Skeletal muscle tissue (tissue), 5 donors: ENCODE results near the gene ARHGEF33. TPM values are rescaled to one million over a fixed set of nuclear protein-coding genes. Genes with fewer than 3 reads are reported as not detected.

ENCODE experiments used
- H3K27ac ChIP-seq: one replicate; pipeline ENCODE4 v1.7.0; 2013; ENCODE audit warnings: mild to moderate bottlenecking, low read depth, low read length, inconsistent platforms
- H3K27me3 ChIP-seq, 3 donors: one replicate each; pipeline ENCODE4 v1.7.0; 2013; ENCODE audit warnings: low read length in 3 of 3; ENCODE audit not compliant: control insufficient read depth in 3 of 3, insufficient read depth in 3 of 3
- H3K36me3 ChIP-seq, 3 donors: one replicate each; pipeline ENCODE4 v1.7.0; 2013; ENCODE audit warnings: low read length in 3 of 3; ENCODE audit not compliant: control insufficient read depth in 3 of 3, insufficient read depth in 3 of 3
- H3K4me1 ChIP-seq, 3 donors: one replicate each; pipeline ENCODE4 v1.7.0; 2013; ENCODE audit warnings: low read length in 3 of 3, mild to moderate bottlenecking in 3 of 3; ENCODE audit not compliant: control insufficient read depth in 3 of 3, insufficient read depth in 3 of 3
- H3K4me3 ChIP-seq, 3 donors: one replicate each; pipeline ENCODE4 v1.7.0; 2013; ENCODE audit warnings: low read length in 3 of 3
- H3K9ac ChIP-seq, 3 donors: one replicate each; pipeline ENCODE4 v1.7.0; 2013; ENCODE audit warnings: low read length in 3 of 3, mild to moderate bottlenecking in 3 of 3, moderate library complexity in 2 of 3, low read depth in 1 of 3
- H3K9me3 ChIP-seq, 3 donors: one replicate each; pipeline ENCODE4 v1.7.0; 2013; ENCODE audit warnings: low read length in 3 of 3; ENCODE audit not compliant: control insufficient read depth in 3 of 3
- small RNA-seq: library from RNA; depleted of rRNA; stranded (forward); fragments of <200 nt; gene quantifications from one replicate; pipeline ENCODE3, GENCODE V24; 2014
- total RNA-seq: library from RNA; depleted of rRNA; stranded (reverse); fragments of >200 nt; gene quantifications from one replicate; pipeline ENCODE4 v1.2.3, GENCODE V29; 2014
- donor health status: Osteomylitis.

Gene ARHGEF33
- total RNA-seq, 1 donor from 2014 or later: under 0.01 TPM

DNA sequence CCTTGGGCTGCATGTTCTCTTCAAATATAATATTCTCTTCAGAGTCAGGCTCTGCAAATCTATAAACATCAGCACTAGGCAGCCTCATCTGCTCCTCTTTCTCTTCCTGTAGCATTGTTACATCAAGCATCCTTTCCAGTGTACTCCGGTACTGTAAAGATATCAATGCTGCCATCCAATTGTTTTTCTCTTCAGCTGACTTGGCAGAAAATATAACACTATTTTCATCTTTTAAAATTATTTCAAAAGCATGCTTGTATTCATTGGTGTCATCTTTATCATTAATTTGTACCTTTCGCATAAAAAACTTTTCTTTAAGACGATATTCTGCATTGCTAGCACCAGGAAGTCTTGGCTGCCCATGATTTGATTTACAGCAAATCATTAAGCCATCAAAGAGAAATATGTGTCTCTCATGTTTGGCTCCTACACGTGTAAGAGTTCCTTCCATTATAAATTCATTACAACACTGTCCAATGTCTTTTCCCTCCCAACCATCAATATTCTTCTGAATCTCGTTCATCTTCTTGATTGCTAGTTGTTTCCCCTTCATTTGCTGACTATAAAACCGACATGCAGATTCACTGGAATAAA, 133.1 kb downstream of the ARHGEF33 start:
- H3K9me3 ChIP-seq: no peaks in the 10 kb centered on the region
- no peak overlapping the region for H3K4me3 ChIP-seq
- peaks cover 0 to 4% (median 4%) of the 10 kb centered on the region in 3 donors for H3K36me3 ChIP-seq
- no peaks in the 10 kb centered on the region for H3K27me3 ChIP-seq
- H3K9ac ChIP-seq: no peak overlapping the region
- no peak overlapping the region for H3K27ac ChIP-seq
- peaks cover 0 to 1% (median 0%) of the 10 kb centered on the region in 3 donors for H3K4me1 ChIP-seq

DNA sequence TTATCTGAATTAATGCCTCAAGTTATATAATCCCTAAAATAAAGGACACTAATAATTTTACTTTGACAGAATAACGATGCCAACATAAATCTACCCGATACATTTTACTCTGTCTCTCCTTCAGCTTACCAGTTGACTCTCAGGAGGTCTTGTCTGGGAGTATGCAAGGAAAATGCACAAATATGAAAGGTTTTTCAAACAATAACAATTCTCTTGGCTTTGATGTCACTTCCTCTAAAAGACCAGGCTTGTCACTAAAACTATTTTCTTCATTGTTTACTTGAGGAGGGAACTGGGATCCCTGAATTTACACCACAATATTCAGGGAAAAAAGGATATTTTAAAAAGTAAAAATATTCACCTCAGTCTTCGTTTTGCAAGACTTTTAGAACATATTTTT, 134.0 kb downstream of the ARHGEF33 start:
- H3K27me3 ChIP-seq: no peaks in the 10 kb centered on the region
- no peaks in the 10 kb centered on the region for H3K9me3 ChIP-seq
- no peaks in the 10 kb centered on the region for H3K4me1 ChIP-seq
- no peak overlapping the region for H3K4me3 ChIP-seq
- peaks cover 0 to 5% (median 4%) of the 10 kb centered on the region in 3 donors for H3K36me3 ChIP-seq
- no peak overlapping the region for H3K9ac ChIP-seq
- no peak overlapping the region for H3K27ac ChIP-seq

DNA sequence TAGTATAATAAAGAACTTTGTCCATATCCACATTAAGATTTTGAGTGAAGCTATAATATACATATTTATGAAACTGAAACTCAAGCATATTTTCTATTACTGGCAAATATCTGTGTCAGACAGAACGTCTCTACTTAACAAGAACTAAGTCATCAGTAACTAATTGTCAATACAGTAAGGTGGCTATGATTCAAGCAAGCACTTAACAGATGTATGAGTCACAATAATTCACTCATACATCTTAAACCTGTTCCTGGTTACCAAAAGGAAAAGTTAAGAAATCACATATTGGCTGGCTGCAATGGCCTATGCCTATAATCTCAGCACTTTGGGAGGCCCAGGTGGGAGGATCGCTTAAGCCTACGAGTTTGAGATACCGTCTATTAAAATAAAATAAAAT, 135.2 kb downstream of the ARHGEF33 start:
- Histone ChIP-seq H3K27ac (no peak overlapping the region), H3K4me1 (no peaks in the 10 kb centered on the region), H3K9me3 (no peaks in the 10 kb centered on the region), H3K36me3 (peaks cover 0 to 7% (median 4%) of the 10 kb centered on the region in 3 donors), H3K4me3 (no peak overlapping the region), H3K9ac (no peak overlapping the region), H3K27me3 (no peaks in the 10 kb centered on the region)

Small RNAs within 50 kb of the gene (small RNA-seq; reads per million reads assigned to genes)
- gene RN7SL96P (not detected), gene RNU6-851P (not detected)

Other genes with a start within 250 kb of the ARHGEF33 start
- gene GALM, start 223.8 kb upstream of the ARHGEF33 start, total RNA-seq: 18.3 TPM
- gene SRSF7, start 138.5 kb upstream of the ARHGEF33 start, total RNA-seq: 79.9 TPM
- 9.9 TPM for gene GEMIN6, start 111.7 kb upstream of the ARHGEF33 start, total RNA-seq
- gene DHX57, start 13.9 kb upstream of the ARHGEF33 start, total RNA-seq: 21.9 TPM
- gene MORN2, start 13.9 kb upstream of the ARHGEF33 start, total RNA-seq: 12.0 TPM
- 14.1 TPM for gene SOS1, start 231.2 kb downstream of the ARHGEF33 start, total RNA-seq